Smooth muscle cell (in vitro differentiated cells): ENCODE measurements around the gene PKNOX2. TPM values are rescaled to one million over a fixed set of nuclear protein-coding genes. Genes with fewer than 3 reads are reported as not detected.

ENCODE experiments used
- polyA plus RNA-seq: library from polyadenylated mRNA; unstranded; fragments of >200 nt; fragmentation: Nextera tagmentation; extraction: Ambion mirVana; gene quantifications from 2 replicates; pipeline ENCODE4 v1.2.1, GENCODE V29; 2016
- small RNA-seq: library from RNA; depleted of rRNA; stranded (forward); fragments of <200 nt; gene quantifications from one replicate; pipeline ENCODE3, GENCODE V24; 2014
- total RNA-seq: library from RNA; depleted of rRNA; stranded (reverse); fragments of >200 nt; gene quantifications from 2 replicates; pipeline ENCODE4 v1.2.3, GENCODE V29; 2014

Gene PKNOX2
- total and polyA plus RNA-seq, 2 experiments from 2014 or later, result 7.2 to 7.9 TPM

Small RNA genes lying within 50 kb of the gene (small RNA-seq; reads per million reads assigned to genes)
- not detected for gene RNU6-321P

Other genes starting within 250 kb of the PKNOX2 start
- gene HEPN1, start 245.5 kb upstream of the PKNOX2 start, total RNA-seq, result not detected in 2 replicates
- gene HEPN1, start 245.5 kb upstream of the PKNOX2 start, polyA plus RNA-seq, result not detected in 2 replicates
- gene HEPACAM, start 228.7 kb upstream of the PKNOX2 start, total RNA-seq, result not detected in 2 replicates
- gene HEPACAM, start 228.7 kb upstream of the PKNOX2 start, polyA plus RNA-seq, result not detected in 2 replicates
- 2.7 and 4.0 TPM in 2 replicates for gene CCDC15, start 210.5 kb upstream of the PKNOX2 start, total RNA-seq
- 1.2 and 1.9 TPM in 2 replicates for gene CCDC15, start 210.5 kb upstream of the PKNOX2 start, polyA plus RNA-seq
- 3.3 and 5.3 TPM in 2 replicates for gene SLC37A2, start 101.4 kb upstream of the PKNOX2 start, total RNA-seq
- gene SLC37A2, start 101.4 kb upstream of the PKNOX2 start, polyA plus RNA-seq, result 0.69 and 0.71 TPM in 2 replicates
- gene TMEM218, start 53.1 kb upstream of the PKNOX2 start, total RNA-seq, result 22.1 and 24.5 TPM in 2 replicates
- 22.7 and 30.7 TPM in 2 replicates for gene TMEM218, start 53.1 kb upstream of the PKNOX2 start, polyA plus RNA-seq